ENCODE measurements around the gene TTLL6. TPM values are rescaled to one million over a fixed set of nuclear protein-coding genes. Genes with fewer than 3 reads are reported as not detected.

TTLL6 gene
- total and polyA plus RNA-seq, 12 donors: under 0.01 to 2.0 (median 0.44) TPM; not detected in 4

DNA sequence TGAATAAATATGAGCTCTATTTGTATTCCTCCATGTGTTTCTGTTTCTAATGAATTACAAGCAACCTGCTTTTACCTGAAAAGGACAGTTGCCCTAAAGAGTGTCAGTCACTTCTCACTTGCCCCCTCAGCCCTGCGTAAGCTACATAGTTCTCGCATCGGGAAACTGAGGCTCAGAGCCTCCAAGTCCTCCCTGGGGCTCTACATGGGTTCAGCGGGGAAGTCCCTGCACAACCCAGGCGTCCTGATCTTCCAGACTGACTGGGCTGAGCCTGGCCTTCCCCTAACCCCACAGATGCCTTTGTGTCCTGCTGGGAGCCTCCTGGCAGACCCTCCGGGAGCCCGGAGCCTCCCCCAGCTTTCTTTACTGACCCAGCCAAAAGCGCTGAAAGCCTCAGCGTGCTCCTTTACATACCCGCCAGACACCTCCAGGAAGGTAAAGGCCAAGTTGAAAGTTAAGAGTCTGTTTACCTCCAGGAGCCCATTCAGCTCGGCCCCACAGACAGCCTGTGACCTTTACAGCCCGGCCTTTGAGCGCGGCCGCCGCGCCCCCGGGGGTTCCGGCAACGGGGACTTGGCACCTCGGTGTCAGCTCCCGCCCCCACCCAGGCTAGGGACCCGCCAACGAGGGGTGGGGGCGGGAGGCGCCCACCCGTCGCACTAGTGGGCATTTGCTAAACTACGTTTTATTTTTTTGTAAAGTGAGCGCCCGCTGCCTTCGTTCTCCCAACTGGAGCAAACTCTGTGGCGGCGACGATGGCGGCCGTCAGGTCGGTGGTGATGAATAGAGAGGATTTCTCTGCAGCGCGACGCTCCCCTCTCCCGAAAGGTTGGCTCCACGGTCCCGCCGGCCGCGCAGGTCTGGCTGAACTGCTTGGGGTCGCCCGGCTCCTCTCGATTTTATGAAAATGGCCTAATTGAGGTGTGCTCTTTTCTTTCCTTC, 84.1 kb downstream of the TTLL6 start:
- DNase-seq: no peak
- H3K4me3 ChIP-seq: no peak overlapping the region
- 8 to 15% (median 11%) methylated on average over 15 to 50 of the region's 50 CpGs for WGBS, 4 donors
- H3K27me3 ChIP-seq: peaks cover 94% of the 10 kb centered on the region
- H3K9me3 ChIP-seq (replicated peaks in 1 of 3): no peaks in the 10 kb centered on the region
- TF ChIP-seq CTCF (IDR thresholded peaks at IDR 0.05): no peak
- no peak for TF ChIP-seq POLR2A (IDR thresholded peaks at IDR 0.05)
- no peak overlapping the region for H3K27ac ChIP-seq
- intact Hi-C loops (cut with DNase I): no loop called here
- H3K4me1 ChIP-seq (replicated peaks in 1 of 2): no peaks in the 10 kb centered on the region
- no peaks in the 10 kb centered on the region for H3K36me3 ChIP-seq (replicated peaks in 1 of 2)

- H3K4me3 ChIP-seq: no peak overlapping the region
- H3K27ac ChIP-seq: no peak overlapping the region
- H3K9me3 ChIP-seq (replicated peaks in 1 of 3): no peaks in the 10 kb centered on the region
- H3K36me3 ChIP-seq (replicated peaks in 1 of 2): no peaks in the 10 kb centered on the region
- DNase-seq: no peak
- intact Hi-C loops (cut with DNase I): no loop called here
- no peaks in the 10 kb centered on the region for H3K4me1 ChIP-seq (replicated peaks in 1 of 2)
- TF ChIP-seq CTCF (IDR thresholded peaks at IDR 0.05) (no peak), POLR2A (IDR thresholded peaks at IDR 0.05) (no peak)
- peaks cover 94% of the 10 kb centered on the region for H3K27me3 ChIP-seq
These were observed 85.7 kb downstream of the TTLL6 start for GRCh38 chr17:48731355-48731754.

GRCh38 chr17:48730240-48730550, 86.8 kb downstream of the TTLL6 start:
- no peak for TF ChIP-seq POLR2A (IDR thresholded peaks at IDR 0.05)
- no peak for TF ChIP-seq CTCF (IDR thresholded peaks at IDR 0.05)
- no peak for DNase-seq
- intact Hi-C loops (cut with DNase I): no loop called here
- H3K27ac ChIP-seq: no peak overlapping the region
- no peak overlapping the region for H3K4me3 ChIP-seq
- no peaks in the 10 kb centered on the region for H3K9me3 ChIP-seq (replicated peaks in 1 of 3)
- peaks cover 0 to under 1% of the 10 kb centered on the region in 2 donors for H3K4me1 ChIP-seq (replicated peaks in 1 of 2)
- H3K27me3 ChIP-seq: peaks cover 96% of the 10 kb centered on the region
- H3K36me3 ChIP-seq (replicated peaks in 1 of 2): no peaks in the 10 kb centered on the region
- WGBS, 4 donors: 33 to 54% (median 37%) methylated on average over 3 of the region's 3 CpGs

GRCh38 chr17:48729335-48730239, 87.4 kb downstream of the TTLL6 start:
- H3K27ac ChIP-seq: no peak overlapping the region
- no peaks in the 10 kb centered on the region for H3K36me3 ChIP-seq (replicated peaks in 1 of 2)
- intact Hi-C loops (cut with DNase I): loop anchor here (5.0 kb wide), 2 partner anchors 63 to 148 kb away; no protein-coding TSS in a partner anchor
- TF ChIP-seq POLR2A (IDR thresholded peaks at IDR 0.05) (no peak), CTCF (IDR thresholded peaks at IDR 0.05) (no peak)
- no peak for DNase-seq
- peaks cover 96% of the 10 kb centered on the region for H3K27me3 ChIP-seq
- no peaks in the 10 kb centered on the region for H3K9me3 ChIP-seq (replicated peaks in 1 of 3)
- 9 to 12% (median 11%) methylated on average over 19 of the region's 19 CpGs for WGBS, 4 donors
- H3K4me1 ChIP-seq (replicated peaks in 1 of 2): peaks cover 0 to 6% of the 10 kb centered on the region in 2 donors
- H3K4me3 ChIP-seq: no peak overlapping the region
